Muscle of leg (tissue), 11 donors: Measurements from ENCODE around the gene FNDC3B. TPM values are rescaled to one million over a fixed set of nuclear protein-coding genes. Genes with fewer than 3 reads are reported as not detected.

Experiments
- DNase-seq: peaks from one replicate; pipeline ENCODE4 v3.0.0; 2013
- H3K27ac ChIP-seq: one replicate; pipeline ENCODE4 v1.5.1; 2013; ENCODE audit warnings: mild to moderate bottlenecking, low read length, control low read depth
- H3K27me3 ChIP-seq: one replicate; pipeline ENCODE4 v1.6.1; 2013; ENCODE audit warnings: low read length; ENCODE audit not compliant: control insufficient read depth, insufficient read depth
- H3K36me3 ChIP-seq: one replicate; pipeline ENCODE4 v1.6.1; 2013; ENCODE audit warnings: low read length; ENCODE audit not compliant: control insufficient read depth, insufficient read depth
- H3K4me1 ChIP-seq: one replicate; pipeline ENCODE4 v1.6.1; 2013; ENCODE audit warnings: low read length; ENCODE audit not compliant: control insufficient read depth, insufficient read depth
- H3K4me3 ChIP-seq: one replicate; pipeline ENCODE4 v1.5.1; 2013; ENCODE audit warnings: low read length, control low read depth
- H3K9me3 ChIP-seq: replicated peaks from 2 replicates; pipeline ENCODE4 v1.6.1; 2013; ENCODE audit warnings: low read depth, low read length; ENCODE audit not compliant: control insufficient read depth
- WGBS: methylation state at CpG from one replicate; pipeline ENCODE4 v1.1.5; 2013; ENCODE audit warnings: missing lambda C conversion rate; ENCODE audit not compliant: insufficient coverage; 5-methylcytosine and 5-hydroxymethylcytosine counted together
- polyA plus RNA-seq, 8 donors: library from polyadenylated mRNA; unstranded; fragments of 120-200 nt; gene quantifications; one replicate each; pipeline versions ENCODE4 v1.2.1 to v1.2.3, GENCODE V29; 2013; ENCODE audit warnings: inconsistent platforms in 1 of 8, low replicate concordance in 1 of 8; ENCODE audit not compliant: insufficient read length in 8 of 8, insufficient read depth in 1 of 8
- total RNA-seq: library from RNA; stranded (reverse); fragments of 120-200 nt; gene quantifications from one replicate; pipeline ENCODE4 v1.2.4, GENCODE V29; 2013

FNDC3B gene
- total and polyA plus RNA-seq, 9 donors, result 35.1 to 98.8 (median 58.3) TPM

DNA sequence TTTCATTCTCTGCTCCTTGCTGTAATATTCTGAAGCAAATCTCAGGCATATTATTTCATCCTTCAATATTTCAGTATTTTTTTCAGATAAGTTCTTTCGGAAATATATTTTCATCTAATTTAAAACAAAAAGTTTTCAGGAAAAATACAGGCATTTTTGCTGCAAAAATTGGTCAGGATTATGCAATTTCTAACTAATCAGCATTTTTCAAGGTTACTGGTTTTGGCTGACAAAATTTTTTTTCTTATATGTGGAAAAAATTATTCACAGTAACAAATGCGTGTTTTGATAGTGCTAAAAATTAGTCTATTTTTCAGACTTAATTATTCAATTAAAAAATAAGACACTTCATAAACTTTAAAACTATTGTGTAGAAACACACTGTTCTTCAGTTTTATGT, 31.4 kb downstream of the FNDC3B start:
- Histone ChIP-seq H3K27me3 (no peaks in the 10 kb centered on the region), H3K4me3 (no peak overlapping the region), H3K27ac (no peak overlapping the region), H3K36me3 (peaks cover 17% of the 10 kb centered on the region), H3K4me1 (peaks cover 27% of the 10 kb centered on the region), H3K9me3 (no peaks in the 10 kb centered on the region)
- no CpG with 5 or more reads among the region's 2 CpGs for WGBS
- no peak for DNase-seq

DNA sequence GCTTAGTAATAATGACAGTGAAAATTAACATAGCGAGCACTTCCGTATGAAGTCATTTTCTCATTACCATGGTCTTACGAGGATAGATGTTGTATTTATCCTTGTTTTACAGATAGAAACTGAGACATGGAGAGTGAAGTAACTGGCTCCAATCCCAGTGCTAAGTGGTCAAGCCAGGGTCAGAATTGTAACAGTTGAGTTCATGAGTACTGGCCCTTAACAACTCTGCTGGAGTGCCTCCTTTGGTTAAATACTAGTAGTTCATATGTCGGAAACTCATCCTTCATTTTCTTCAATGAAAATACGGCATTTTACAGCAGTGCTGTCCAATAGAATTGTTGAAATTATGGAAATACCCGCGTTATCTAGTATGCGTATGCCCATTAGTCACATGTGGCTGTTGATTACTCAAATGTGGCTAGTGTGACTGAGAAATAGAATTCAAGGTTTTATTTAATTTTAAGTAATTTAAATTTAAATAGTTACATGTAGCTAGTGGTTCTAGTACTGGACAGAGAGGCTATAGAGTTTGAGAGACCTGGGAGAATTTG, 32.5 kb downstream of the FNDC3B start:
- H3K27ac ChIP-seq, result no peak overlapping the region
- DNase-seq, result no peak

DNA sequence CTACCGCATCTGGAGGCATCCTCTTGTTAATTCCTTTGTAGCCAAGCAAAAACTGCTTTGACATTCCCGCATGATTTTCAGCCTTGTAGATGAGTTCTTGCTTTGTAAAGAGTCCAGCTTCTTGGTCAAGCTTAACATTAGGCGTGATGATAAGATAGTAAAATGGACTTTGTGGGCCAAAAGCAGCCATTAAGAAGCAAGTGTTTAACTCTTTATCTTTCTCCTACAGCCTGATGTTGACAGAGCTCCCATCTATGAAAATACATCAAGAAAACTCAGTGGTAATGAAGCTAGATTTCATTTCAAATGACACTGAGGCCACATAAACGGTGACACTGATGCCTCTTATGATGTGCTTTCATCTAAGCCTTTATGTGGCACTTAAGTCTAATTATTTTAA, 33.2 kb downstream of the FNDC3B start:
- peaks cover 15% of the 10 kb centered on the region for H3K36me3 ChIP-seq
- H3K27me3 ChIP-seq, result no peaks in the 10 kb centered on the region
- no peaks in the 10 kb centered on the region for H3K9me3 ChIP-seq
- WGBS, result 100% methylated on average over 1 of the region's 4 CpGs
- H3K27ac ChIP-seq, result no peak overlapping the region
- DNase-seq, result no peak
- H3K4me1 ChIP-seq, result peaks cover 15% of the 10 kb centered on the region
- no peak overlapping the region for H3K4me3 ChIP-seq

More for the DNA sequence above, 32.5 kb downstream of the FNDC3B start:
- Histone ChIP-seq H3K4me3 (no peak overlapping the region), H3K9me3 (no peaks in the 10 kb centered on the region), H3K4me1 (peaks cover 19% of the 10 kb centered on the region), H3K36me3 (peaks cover 15% of the 10 kb centered on the region), H3K27me3 (no peaks in the 10 kb centered on the region)
- WGBS, result no CpG with 5 or more reads among the region's 8 CpGs

DNA sequence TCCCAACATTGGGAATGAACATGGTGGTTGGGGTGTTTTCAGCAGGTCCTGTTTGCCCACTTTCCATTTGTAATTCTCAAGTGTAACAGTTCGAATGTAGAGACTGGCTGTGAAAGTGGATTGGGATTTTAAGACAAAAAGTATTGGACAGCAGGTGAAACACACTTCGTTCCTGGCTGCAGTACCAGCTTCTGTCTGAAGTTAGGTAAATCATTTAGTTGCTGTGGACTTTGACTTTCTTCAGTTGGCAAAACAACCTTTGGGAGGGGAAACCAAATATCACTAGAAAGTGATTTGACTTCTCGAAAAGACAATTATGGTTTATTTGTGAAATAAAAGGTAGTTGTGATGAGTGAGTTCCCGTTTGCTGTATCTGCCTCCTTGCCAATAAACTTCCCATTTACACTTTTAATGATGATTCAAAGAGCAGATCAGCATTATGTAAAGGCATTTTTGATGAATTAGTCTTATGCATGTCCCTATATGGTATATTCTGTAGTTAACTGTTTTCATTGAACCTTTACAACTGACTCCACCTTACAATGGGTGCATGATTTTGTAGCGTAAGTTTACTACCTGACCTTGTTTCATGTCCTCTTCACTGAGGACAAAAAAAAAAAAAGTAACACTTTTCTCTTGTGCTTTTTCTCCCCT, 34.0 kb downstream of the FNDC3B start:
- peaks cover 13% of the 10 kb centered on the region for H3K36me3 ChIP-seq
- DNase-seq, result no peak
- H3K9me3 ChIP-seq, result no peaks in the 10 kb centered on the region
- H3K27me3 ChIP-seq, result no peaks in the 10 kb centered on the region
- 100% methylated on average over 2 of the region's 5 CpGs for WGBS
- no peak overlapping the region for H3K4me3 ChIP-seq
- no peak overlapping the region for H3K27ac ChIP-seq
- H3K4me1 ChIP-seq, result peaks cover 12% of the 10 kb centered on the region

DNA sequence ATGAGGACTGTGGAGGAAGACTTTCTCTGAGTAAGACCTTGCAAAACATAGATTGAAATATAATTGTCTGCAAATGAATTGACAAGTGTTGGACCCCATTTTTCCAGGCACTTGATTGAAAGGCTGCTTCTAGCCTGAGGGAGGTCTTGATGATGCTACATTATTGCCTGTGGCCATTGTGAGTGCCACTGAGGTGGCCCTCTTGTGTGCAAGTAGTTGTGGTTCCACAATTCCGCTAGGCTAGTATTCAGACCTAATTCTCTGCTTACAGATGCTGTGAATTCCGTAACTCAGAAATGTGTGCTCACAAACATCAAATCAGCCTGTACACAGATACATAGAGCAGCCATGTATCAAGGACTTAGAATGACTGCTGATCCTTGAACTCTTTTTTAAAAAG, 34.7 kb downstream of the FNDC3B start:
- Histone ChIP-seq H3K4me1 (peaks cover 10% of the 10 kb centered on the region), H3K4me3 (no peak overlapping the region), H3K27me3 (no peaks in the 10 kb centered on the region), H3K27ac (peak overlapping the region; percentile 22), H3K9me3 (no peaks in the 10 kb centered on the region), H3K36me3 (peaks cover 13% of the 10 kb centered on the region)
- no peak for DNase-seq
- WGBS, result no CpG with 5 or more reads among the region's 2 CpGs

DNA sequence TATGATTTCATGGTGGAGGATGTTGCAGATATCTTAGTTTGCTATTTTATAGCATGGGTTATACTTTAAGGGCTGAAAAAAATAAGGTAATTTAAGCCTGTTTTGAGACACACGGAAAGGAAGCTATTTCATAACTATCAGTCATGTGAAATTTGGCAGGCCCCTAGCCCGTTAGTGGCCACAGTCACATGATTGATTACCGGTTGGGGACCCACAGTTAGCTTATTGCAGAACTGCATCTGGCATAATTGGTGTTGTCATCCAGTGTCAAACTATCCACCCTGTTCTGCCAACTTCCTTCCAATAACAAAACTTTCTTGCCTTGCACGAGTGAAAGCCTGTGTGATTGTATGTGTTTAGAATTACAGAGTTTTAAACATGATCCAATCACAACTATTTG, 35.2 kb downstream of the FNDC3B start:
- peak; percentile 66 for DNase-seq
- Histone ChIP-seq H3K4me1 (peaks cover 7% of the 10 kb centered on the region), H3K4me3 (no peak overlapping the region), H3K27ac (peak overlapping the region; percentile 22), H3K36me3 (peaks cover 13% of the 10 kb centered on the region), H3K9me3 (no peaks in the 10 kb centered on the region), H3K27me3 (no peaks in the 10 kb centered on the region)
- no CpG with 5 or more reads among the region's 4 CpGs for WGBS

DNA sequence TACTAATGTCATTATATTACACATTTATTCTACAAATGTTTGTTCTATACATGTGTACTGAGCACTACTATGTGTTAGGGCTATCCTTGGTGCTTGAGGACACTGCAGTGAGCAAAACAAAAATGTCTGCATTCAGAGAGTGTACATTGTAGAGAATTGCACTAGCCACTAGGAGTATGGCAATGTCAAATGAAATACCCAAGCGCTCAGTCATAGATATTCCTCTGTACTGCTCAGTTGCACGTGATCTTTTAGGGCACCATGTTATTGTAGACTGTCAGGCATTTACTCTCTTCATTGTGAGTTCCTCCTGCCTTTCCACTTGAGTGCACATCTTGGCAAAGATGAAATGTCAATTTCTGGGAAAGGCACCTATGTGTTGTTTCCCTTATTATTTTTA, 36.8 kb downstream of the FNDC3B start:
- WGBS, result 100% methylated on average over 1 of the region's 2 CpGs
- Histone ChIP-seq H3K36me3 (peaks cover 13% of the 10 kb centered on the region), H3K9me3 (no peaks in the 10 kb centered on the region), H3K4me1 (peaks cover 7% of the 10 kb centered on the region), H3K4me3 (no peak overlapping the region), H3K27ac (no peak overlapping the region), H3K27me3 (no peaks in the 10 kb centered on the region)
- DNase-seq, result no peak

DNA sequence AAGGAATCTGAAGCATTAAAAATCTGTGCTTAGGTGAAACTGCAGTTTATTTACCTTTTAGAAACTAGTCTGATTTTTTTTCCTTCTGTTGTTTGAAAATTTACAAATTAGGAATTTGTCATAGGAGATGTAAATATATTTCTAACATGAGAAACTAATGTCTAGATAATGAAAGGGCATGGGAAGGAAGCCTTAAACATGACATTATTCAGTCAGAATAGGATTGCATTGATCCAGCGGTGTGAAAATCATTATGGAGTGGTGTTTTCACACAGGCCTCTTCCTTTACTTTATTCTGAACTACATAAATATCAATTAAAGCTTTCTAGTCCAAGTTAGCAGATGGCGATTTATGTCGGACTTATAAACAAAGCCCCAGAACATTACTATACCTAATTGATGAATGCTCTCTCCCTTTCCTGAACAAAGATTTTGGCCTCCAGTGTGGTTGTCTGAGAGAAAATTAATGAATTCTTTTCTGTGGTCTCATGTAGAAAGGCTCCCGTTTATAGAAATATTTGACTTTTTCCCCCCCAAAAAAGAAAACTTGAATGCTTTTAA, 37.9 kb downstream of the FNDC3B start:
- Histone ChIP-seq H3K4me1 (peaks cover 9% of the 10 kb centered on the region), H3K27ac (no peak overlapping the region), H3K27me3 (no peaks in the 10 kb centered on the region), H3K36me3 (peaks cover 13% of the 10 kb centered on the region), H3K4me3 (no peak overlapping the region), H3K9me3 (no peaks in the 10 kb centered on the region)
- peak; percentile 66 for DNase-seq
- WGBS, result no CpG with 5 or more reads among the region's 4 CpGs

DNA sequence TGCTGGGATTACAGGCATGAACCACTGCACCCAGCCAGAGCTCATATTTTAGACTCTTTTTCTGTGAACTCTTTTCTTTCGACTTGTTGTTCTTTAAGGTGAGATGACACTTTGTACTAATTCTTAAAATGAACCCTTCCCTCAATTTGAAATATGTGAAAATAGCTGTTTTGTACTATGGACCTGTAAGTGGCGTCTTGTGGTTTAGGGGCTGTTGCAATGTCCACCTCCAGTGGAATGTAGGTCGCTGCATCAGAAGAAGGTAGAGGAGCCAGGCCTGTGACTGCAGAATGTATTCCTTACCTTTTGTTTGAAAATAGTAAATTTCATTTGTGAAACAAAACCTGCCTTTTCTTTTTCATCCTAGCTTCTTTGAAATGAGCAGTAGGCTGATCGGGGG, 38.9 kb downstream of the FNDC3B start:
- DNase-seq, result no peak
- Histone ChIP-seq H3K36me3 (peaks cover 8% of the 10 kb centered on the region), H3K27me3 (no peaks in the 10 kb centered on the region), H3K27ac (no peak overlapping the region), H3K9me3 (no peaks in the 10 kb centered on the region), H3K4me1 (peaks cover 16% of the 10 kb centered on the region), H3K4me3 (no peak overlapping the region)
- no CpG with 5 or more reads among the region's 4 CpGs for WGBS

DNA sequence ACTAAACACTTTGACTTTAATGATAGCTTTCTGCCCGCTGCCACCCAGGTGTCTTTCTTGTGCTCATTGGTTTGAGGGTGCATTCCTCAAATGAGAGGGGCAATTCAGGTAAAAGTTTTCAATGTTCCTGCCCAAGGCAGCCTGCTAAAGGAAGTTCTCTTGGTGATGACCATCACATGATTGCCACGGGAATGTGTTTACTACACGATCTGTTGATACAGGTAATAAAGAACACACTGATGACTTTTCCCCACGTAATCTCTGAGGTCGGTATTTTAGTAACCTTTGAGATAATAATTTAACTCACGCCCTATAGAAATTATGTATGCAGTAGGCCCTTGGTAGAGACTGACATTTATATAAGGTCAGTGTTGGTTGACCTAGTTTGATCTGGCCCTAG, 39.3 kb downstream of the FNDC3B start:
- Histone ChIP-seq H3K4me3 (no peak overlapping the region), H3K27ac (no peak overlapping the region), H3K36me3 (peaks cover 9% of the 10 kb centered on the region), H3K4me1 (peaks cover 17% of the 10 kb centered on the region), H3K9me3 (no peaks in the 10 kb centered on the region), H3K27me3 (no peaks in the 10 kb centered on the region)
- 84% methylated on average over 3 of the region's 6 CpGs for WGBS
- DNase-seq, result no peak
